ENCODE measurements around the gene TCF3. TPM values are rescaled to one million over a fixed set of nuclear protein-coding genes. Genes with fewer than 3 reads are reported as not detected.

The TCF3 gene
- total RNA-seq, 4 donors from 2014 or later: 23.4 to 299 (median 37.3) TPM

- H3K27me3 ChIP-seq: peaks cover 0 to 87% of the 10 kb centered on the region in 2 donors
- H3K9me3 ChIP-seq: no peaks in the 10 kb centered on the region
- no peak overlapping the region for H3K4me3 ChIP-seq
- no peaks in the 10 kb centered on the region for H3K4me1 ChIP-seq
- H3K27ac ChIP-seq: no peak overlapping the region
- no peak for DNase-seq (ENCODE audit: low spot score in 2 of 2)
- 65 to 69% methylated on average over 19 of the region's 19 CpGs for WGBS, 2 donors
- TF ChIP-seq CTCF (IDR thresholded peaks at IDR 0.05): no peak
- TF ChIP-seq POLR2A (IDR thresholded peaks at IDR 0.05): no peak
- TF ChIP-seq EP300 (IDR thresholded peaks at IDR 0.05): no peak
- no peaks in the 10 kb centered on the region for H3K36me3 ChIP-seq
Measured at GRCh38 chr19:1683869-1684572, 31.6 kb upstream of the TCF3 start.

- H3K4me1 ChIP-seq: peaks cover 0 to 2% (median 0%) of the 10 kb centered on the region in 4 donors
- H3K27me3 ChIP-seq: peaks cover 0 to 88% of the 10 kb centered on the region in 2 donors
- no peak overlapping the region for H3K4me3 ChIP-seq
- no peak overlapping the region for H3K27ac ChIP-seq
- 73 to 75% methylated on average over 12 of the region's 12 CpGs for WGBS, 2 donors
- DNase-seq (ENCODE audit: low spot score in 2 of 2): no peak
- no peaks in the 10 kb centered on the region for H3K9me3 ChIP-seq
- H3K36me3 ChIP-seq: no peaks in the 10 kb centered on the region
- TF ChIP-seq EP300 (IDR thresholded peaks at IDR 0.05) (no peak), CTCF (IDR thresholded peaks at IDR 0.05) (no peak), POLR2A (IDR thresholded peaks at IDR 0.05) (no peak)
Measured at GRCh38 chr19:1680976-1681375, 28.6 kb upstream of the TCF3 start.

GRCh38 chr19:1678073-1678472 is 25.7 kb upstream of the TCF3 start:
- DNase-seq (ENCODE audit: low spot score in 2 of 2): no peak
- no peak overlapping the region for H3K4me3 ChIP-seq
- H3K36me3 ChIP-seq: no peaks in the 10 kb centered on the region
- TF ChIP-seq EP300 (IDR thresholded peaks at IDR 0.05) (no peak), POLR2A (IDR thresholded peaks at IDR 0.05) (no peak), CTCF (IDR thresholded peaks at IDR 0.05) (no peak)
- H3K27me3 ChIP-seq: peaks cover 0 to 89% of the 10 kb centered on the region in 2 donors
- WGBS, 2 donors: 80 to 92% methylated on average over 2 of the region's 2 CpGs
- H3K9me3 ChIP-seq: no peaks in the 10 kb centered on the region
- no peak overlapping the region for H3K27ac ChIP-seq
- peaks cover 0 to 7% (median 0%) of the 10 kb centered on the region in 4 donors for H3K4me1 ChIP-seq

GRCh38 chr19:1676351-1677266 is 24.2 kb upstream of the TCF3 start:
- no peak overlapping the region for H3K27ac ChIP-seq
- peaks cover under 1 to 96% of the 10 kb centered on the region in 2 donors for H3K27me3 ChIP-seq
- H3K4me1 ChIP-seq: peaks cover 0 to 17% (median 2%) of the 10 kb centered on the region in 4 donors
- WGBS, 2 donors: 53 to 54% methylated on average over 18 to 27 of the region's 27 CpGs
- H3K9me3 ChIP-seq: no peaks in the 10 kb centered on the region
- no peaks in the 10 kb centered on the region for H3K36me3 ChIP-seq
- no peak for DNase-seq (ENCODE audit: low spot score in 2 of 2)
- no peak overlapping the region for H3K4me3 ChIP-seq
- no peak for TF ChIP-seq EP300 (IDR thresholded peaks at IDR 0.05)

GRCh38 chr19:1675633-1676350 is 23.4 kb upstream of the TCF3 start:
- Histone ChIP-seq H3K36me3 (no peaks in the 10 kb centered on the region), H3K27ac (no peak overlapping the region), H3K9me3 (no peaks in the 10 kb centered on the region), H3K27me3 (peaks cover 5 to 97% of the 10 kb centered on the region in 2 donors), H3K4me3 (no peak overlapping the region), H3K4me1 (peaks cover 0 to 22% (median 2%) of the 10 kb centered on the region in 4 donors)
- 11 to 18% methylated on average over 25 to 57 of the region's 62 CpGs for WGBS, 2 donors
- DNase-seq (ENCODE audit: low spot score in 2 of 2): no peak
- no peak for TF ChIP-seq POLR2A (IDR thresholded peaks at IDR 0.05)
- TF ChIP-seq CTCF (IDR thresholded peaks at IDR 0.05): no peak
- no peak for TF ChIP-seq EP300 (IDR thresholded peaks at IDR 0.05)

Data from tibial nerve (tissue), 4 donors.